Trophoblast cell (in vitro differentiated cells and primary cell): ENCODE data around the gene LRRN4CL.

Experiments used
- DNase-seq, 2 donors: peaks; one replicate each; pipeline ENCODE4 v3.0.0-alpha.2; 2016
- H2AFZ ChIP-seq: 2 replicates; pipeline ENCODE4 v1.6.1; 2013; ENCODE audit warnings: low read length, moderate library complexity, mild to moderate bottlenecking; ENCODE audit not compliant: insufficient read depth, poor library complexity
- H2AK5ac ChIP-seq: 2 replicates; pipeline ENCODE4 v1.6.1; 2013; ENCODE audit warnings: mild to moderate bottlenecking, low read length
- H2BK120ac ChIP-seq: 2 replicates; pipeline ENCODE4 v1.6.1; 2013; ENCODE audit warnings: low read length, mild to moderate bottlenecking, moderate library complexity; ENCODE audit not compliant: insufficient read depth, poor library complexity
- H2BK12ac ChIP-seq: 2 replicates; pipeline ENCODE4 v1.6.1; 2013; ENCODE audit warnings: mild to moderate bottlenecking, low read length, moderate library complexity
- H2BK5ac ChIP-seq: 2 replicates; pipeline ENCODE4 v1.6.1; 2013; ENCODE audit warnings: low read length, low read depth, moderate library complexity, mild to moderate bottlenecking; ENCODE audit not compliant: poor library complexity
- H3K14ac ChIP-seq: 2 replicates; pipeline ENCODE4 v1.6.1; 2013; ENCODE audit warnings: mild to moderate bottlenecking, low read length
- H3K18ac ChIP-seq: 2 replicates; pipeline ENCODE4 v1.6.1; 2013; ENCODE audit warnings: mild to moderate bottlenecking, low read length
- H3K23ac ChIP-seq: 2 replicates; pipeline ENCODE4 v1.6.1; 2013; ENCODE audit warnings: low read length
- H3K27ac ChIP-seq: 2 replicates; pipeline ENCODE4 v1.5.1; 2013; ENCODE audit warnings: low read depth, mild to moderate bottlenecking, inconsistent platforms, low read length, moderate library complexity
- H3K27me3 ChIP-seq: 2 replicates; pipeline ENCODE4 v1.6.1; 2013; ENCODE audit warnings: inconsistent platforms, mild to moderate bottlenecking, low read length, moderate library complexity; ENCODE audit not compliant: insufficient read depth
- H3K36me3 ChIP-seq, 2 experiments: 1 replicate in 1 of 2; 2 replicates in 1 of 2; pipeline ENCODE4 v1.6.1; 2013; ENCODE audit warnings: low read length in 2 of 2, mild to moderate bottlenecking in 2 of 2, moderate library complexity in 1 of 2; ENCODE audit not compliant: insufficient read depth in 2 of 2, control insufficient read depth in 1 of 2
- H3K4ac ChIP-seq: 2 replicates; pipeline ENCODE4 v1.6.1; 2013; ENCODE audit warnings: low read depth, mild to moderate bottlenecking, low read length, moderate library complexity
- H3K4me1 ChIP-seq, 2 experiments: 1 replicate in 1 of 2; 2 replicates in 1 of 2; pipeline ENCODE4 v1.6.1; 2013; ENCODE audit warnings: low read length in 2 of 2, mild to moderate bottlenecking in 2 of 2, moderate library complexity in 1 of 2; ENCODE audit not compliant: insufficient read depth in 2 of 2, control insufficient read depth in 1 of 2
- H3K4me2 ChIP-seq: 2 replicates; pipeline ENCODE4 v1.6.1; 2013; ENCODE audit warnings: inconsistent platforms, mild to moderate bottlenecking, low read length, moderate library complexity
- H3K4me3 ChIP-seq: 2 replicates; pipeline ENCODE4 v1.5.1; 2013; ENCODE audit warnings: mild to moderate bottlenecking, low read depth, low read length, inconsistent platforms
- H3K79me1 ChIP-seq: one replicate; pipeline ENCODE4 v1.6.1; 2013; ENCODE audit warnings: low read length
- H3K79me2 ChIP-seq: 2 replicates; pipeline ENCODE4 v1.6.1; 2013; ENCODE audit warnings: low read length, mild to moderate bottlenecking; ENCODE audit not compliant: control insufficient read depth, insufficient read depth, poor library complexity
- H3K9ac ChIP-seq: 2 replicates; pipeline ENCODE4 v1.6.1; 2013; ENCODE audit warnings: mild to moderate bottlenecking, low read length
- H3K9me3 ChIP-seq: 2 replicates; pipeline ENCODE4 v1.6.1; 2013; ENCODE audit warnings: low read depth, mild to moderate bottlenecking, control low read depth, inconsistent platforms, low read length; ENCODE audit not compliant: insufficient read depth
- H4K12ac ChIP-seq: 2 replicates; pipeline ENCODE4 v1.6.1; 2013; ENCODE audit warnings: low read depth, mild to moderate bottlenecking, low read length, moderate library complexity
- H4K8ac ChIP-seq: 2 replicates; pipeline ENCODE4 v1.6.1; 2013; ENCODE audit warnings: low read depth, mild to moderate bottlenecking, low read length, moderate library complexity
- H4K91ac ChIP-seq: one replicate; pipeline ENCODE4 v1.6.1; 2013; ENCODE audit warnings: low read depth, mild to moderate bottlenecking, low read length, moderate library complexity
- WGBS: extraction: QIAGEN DNeasy Blood & Tissue Kit; methylation state at CpG from one replicate; pipeline ENCODE4 v1.1.7; 2013; ENCODE audit warnings: missing lambda C conversion rate; ENCODE audit not compliant: insufficient read length, insufficient coverage; ENCODE audit errors: extremely low coverage; 5-methylcytosine and 5-hydroxymethylcytosine counted together

The LRRN4CL gene

DNA sequence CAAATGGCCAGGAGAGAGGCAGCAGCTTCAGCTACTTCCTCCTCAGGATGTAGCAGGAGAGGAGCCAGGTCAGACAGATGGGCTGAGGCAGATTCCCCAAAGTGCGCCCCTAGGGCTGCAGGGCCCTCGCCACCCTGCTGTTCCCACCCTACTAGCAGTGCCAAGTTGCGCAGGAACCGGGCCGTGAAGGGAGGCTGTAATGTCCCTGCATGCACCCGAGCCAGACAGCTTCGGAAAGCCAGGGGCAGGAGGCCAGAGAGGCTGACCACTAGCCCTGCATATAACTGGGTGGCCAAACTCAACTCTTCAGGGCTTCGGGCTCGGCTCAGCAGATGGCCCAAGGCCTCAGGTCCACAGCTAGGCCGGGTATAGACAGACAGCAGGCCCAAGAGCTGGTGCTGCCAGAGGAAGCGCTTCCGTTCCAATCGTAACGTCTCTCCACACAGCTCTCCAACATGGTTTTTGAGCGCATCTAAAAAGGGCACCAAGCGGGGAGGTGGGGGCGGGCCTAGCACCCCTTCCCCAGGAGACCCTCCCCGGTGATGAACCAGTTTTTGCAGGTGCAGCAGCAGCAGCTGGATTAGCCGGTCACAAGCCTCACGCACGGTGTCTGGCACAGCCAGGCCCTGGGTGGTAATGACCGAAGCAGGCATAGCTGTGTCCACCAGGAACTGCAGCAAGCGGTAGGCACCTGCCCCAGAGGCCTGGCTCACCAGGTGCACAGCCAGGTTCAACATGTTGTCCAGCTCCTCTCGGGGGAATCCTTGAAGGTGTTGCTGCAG lies 41.0 kb downstream of the LRRN4CL start:
- no peak overlapping the region for H4K8ac ChIP-seq
- H3K27me3 ChIP-seq: no peaks in the 10 kb centered on the region
- H3K4me1 ChIP-seq: peaks cover 9 to 15% of the 10 kb centered on the region in 2 experiments
- H2AFZ ChIP-seq: no peak overlapping the region
- H3K23ac ChIP-seq: no peak overlapping the region
- no peak overlapping the region for H3K4me3 ChIP-seq
- no CpG with 5 or more reads among the region's 24 CpGs for WGBS
- no peak overlapping the region for H3K4me2 ChIP-seq
- H3K36me3 ChIP-seq: peaks cover 30 to 35% of the 10 kb centered on the region in 2 experiments
- no peak overlapping the region for H2BK12ac ChIP-seq
- no peak overlapping the region for H2BK120ac ChIP-seq
- no peak overlapping the region for H3K14ac ChIP-seq
- no peak overlapping the region for H3K18ac ChIP-seq
- no peak overlapping the region for H3K9ac ChIP-seq
- no peaks in the 10 kb centered on the region for H3K9me3 ChIP-seq
- H3K79me2 ChIP-seq: peaks cover 17% of the 10 kb centered on the region
- no peak overlapping the region for H2BK5ac ChIP-seq
- no peak overlapping the region for H3K27ac ChIP-seq
- no peak overlapping the region for H4K12ac ChIP-seq
- H2AK5ac ChIP-seq: no peak overlapping the region
- no peak overlapping the region for H3K4ac ChIP-seq
- H4K91ac ChIP-seq: no peak overlapping the region
- peaks cover 13% of the 10 kb centered on the region for H3K79me1 ChIP-seq
- DNase-seq: no peak

GRCh38 chr11:62647609-62648005 lies 41.7 kb downstream of the LRRN4CL start:
- no peak overlapping the region for H4K91ac ChIP-seq
- no CpG with 5 or more reads among the region's 6 CpGs for WGBS

GRCh38 chr11:62646825-62647608 lies 42.3 kb downstream of the LRRN4CL start:
- Histone ChIP-seq H3K4ac (no peak overlapping the region), H3K9ac (no peak overlapping the region), H4K12ac (no peak overlapping the region), H4K91ac (no peak overlapping the region), H3K14ac (no peak overlapping the region), H3K27ac (no peak overlapping the region), H3K9me3 (no peaks in the 10 kb centered on the region), H3K18ac (no peak overlapping the region), H3K79me1 (peaks cover 7% of the 10 kb centered on the region), H3K79me2 (peaks cover 9% of the 10 kb centered on the region), H3K23ac (no peak overlapping the region), H3K4me3 (no peak overlapping the region), H2AK5ac (no peak overlapping the region), H3K27me3 (no peaks in the 10 kb centered on the region), H2BK12ac (no peak overlapping the region), H2BK120ac (no peak overlapping the region), H3K4me1 (peaks cover 8 to 9% of the 10 kb centered on the region in 2 experiments), H3K4me2 (peak overlapping the region; percentile 33), H2AFZ (no peak overlapping the region), H4K8ac (no peak overlapping the region), H3K36me3 (peaks cover 30 to 35% of the 10 kb centered on the region in 2 experiments), H2BK5ac (no peak overlapping the region)
- no peak for DNase-seq
- no CpG with 5 or more reads among the region's 32 CpGs for WGBS

More at GRCh38 chr11:62647609-62648005, 41.7 kb downstream of the LRRN4CL start:
- H3K27me3 ChIP-seq: no peaks in the 10 kb centered on the region
- no peak overlapping the region for H4K8ac ChIP-seq
- H3K36me3 ChIP-seq: peaks cover 30 to 35% of the 10 kb centered on the region in 2 experiments
- no peak overlapping the region for H2AFZ ChIP-seq
- DNase-seq: no peak
- H3K4ac ChIP-seq: no peak overlapping the region
- no peak overlapping the region for H3K14ac ChIP-seq
- H3K4me3 ChIP-seq: no peak overlapping the region
- no peak overlapping the region for H2BK120ac ChIP-seq
- H3K9ac ChIP-seq: no peak overlapping the region
- no peak overlapping the region for H2BK5ac ChIP-seq
- no peak overlapping the region for H3K27ac ChIP-seq
- peaks cover 7% of the 10 kb centered on the region for H3K79me1 ChIP-seq
- H2BK12ac ChIP-seq: no peak overlapping the region
- H2AK5ac ChIP-seq: no peak overlapping the region
- H3K18ac ChIP-seq: no peak overlapping the region
- peaks cover 8 to 14% of the 10 kb centered on the region in 2 experiments for H3K4me1 ChIP-seq
- peaks cover 12% of the 10 kb centered on the region for H3K79me2 ChIP-seq
- H3K9me3 ChIP-seq: no peaks in the 10 kb centered on the region
- H3K23ac ChIP-seq: no peak overlapping the region
- H3K4me2 ChIP-seq: no peak overlapping the region
- no peak overlapping the region for H4K12ac ChIP-seq

DNA sequence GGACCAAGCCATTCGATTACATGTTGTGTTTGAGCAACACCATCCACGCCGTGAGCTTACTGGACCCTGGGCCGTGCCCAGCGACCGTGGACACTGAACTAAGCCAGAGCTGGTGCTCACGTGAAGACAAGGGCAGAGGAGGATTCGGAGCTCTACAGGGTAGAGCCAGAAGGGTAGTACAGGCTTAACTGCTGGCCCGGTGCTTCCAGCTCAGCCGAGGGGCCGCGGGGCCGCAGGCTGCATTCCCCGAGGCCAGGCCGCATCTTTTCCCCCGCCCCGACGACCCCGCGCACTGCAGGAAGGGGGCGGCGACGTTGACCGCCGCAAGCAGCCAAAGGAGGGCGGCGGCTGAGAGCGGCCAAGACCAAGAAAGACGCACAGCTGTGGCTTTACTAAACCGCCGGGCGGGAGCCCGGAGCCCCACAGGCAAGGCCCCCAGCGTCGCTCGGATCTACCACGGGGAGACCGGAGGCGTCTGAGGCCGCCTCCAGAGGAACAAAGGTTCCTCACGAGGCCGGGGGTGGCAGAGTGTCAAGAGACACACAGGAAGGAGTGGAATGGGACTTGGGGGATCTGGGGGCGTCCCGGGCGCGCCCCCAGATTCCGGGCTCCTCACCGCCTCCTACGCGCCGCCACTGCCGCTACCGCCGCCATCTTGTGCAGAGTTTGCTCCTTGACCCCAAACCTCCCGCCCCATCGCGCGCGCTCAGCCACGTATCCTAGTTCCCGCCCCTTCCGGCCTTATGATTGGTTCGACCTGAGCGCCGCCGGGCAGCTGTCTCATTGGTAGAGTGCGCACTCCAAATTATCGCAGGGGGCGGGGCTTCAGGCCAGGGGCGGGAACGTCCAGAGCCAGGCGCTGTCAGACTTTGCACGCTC lies 43.1 kb downstream of the LRRN4CL start, which contains the start of gene GANAB:
Gene GANAB (minus strand): TSS at position 668 of the 879 bp plus-strand sequence. CDS start 14 bp downstream, at position 654.
- H4K91ac ChIP-seq: peak within 1 kb of the TSS; percentile 91
- peaks cover 7% of the 10 kb centered on the region for H3K79me1 ChIP-seq
- H3K14ac ChIP-seq: peak within 1 kb of the TSS; percentile 23
- H2BK120ac ChIP-seq: peak within 1 kb of the TSS; percentile 86
- H3K36me3 ChIP-seq: peaks cover 30 to 35% of the 10 kb centered on the region in 2 experiments
- H3K9ac ChIP-seq: peak within 1 kb of the TSS; percentile 97
- H2AFZ ChIP-seq: peak within 1 kb of the TSS; percentile 62
- H2AK5ac ChIP-seq: peak within 1 kb of the TSS; percentile 1
- H3K4me3 ChIP-seq: peak within 1 kb of the TSS; percentile 86
- H4K8ac ChIP-seq: peak within 1 kb of the TSS; percentile 94
- no CpG with 5 or more reads among the region's 73 CpGs for WGBS
- peak within 1 kb of the TSS; percentile 78 for H4K12ac ChIP-seq
- peaks cover 9% of the 10 kb centered on the region for H3K79me2 ChIP-seq
- peak within 1 kb of the TSS; percentile 62 for H3K4me2 ChIP-seq
- no peak within 1 kb of the TSS for H3K23ac ChIP-seq
- H3K18ac ChIP-seq: peak within 1 kb of the TSS; percentile 75
- H3K4me1 ChIP-seq: peaks cover 8 to 9% of the 10 kb centered on the region in 2 experiments
- H3K27ac ChIP-seq: peak within 1 kb of the TSS; percentile 89
- DNase-seq: peak; percentile 99
- peak within 1 kb of the TSS; percentile 73 for H3K4ac ChIP-seq
- H2BK5ac ChIP-seq: peak within 1 kb of the TSS; percentile 63
- no peaks in the 10 kb centered on the region for H3K9me3 ChIP-seq
- no peak within 1 kb of the TSS for H2BK12ac ChIP-seq
- H3K27me3 ChIP-seq: no peaks in the 10 kb centered on the region
